Hepatocyte (in vitro differentiated cells): ENCODE data around the gene LGALS8.

Experiments used
- CTCF ChIP-seq: fragments of 200-600 bp; sonication (generic); IDR thresholded peaks from 2 replicates; pipeline ENCODE4 v1.5.1; 2016; ENCODE audit warnings: antibody characterized with exemption, mild to moderate bottlenecking; ENCODE audit not compliant: poor library complexity
- EZH2 ChIP-seq: fragments of 200-600 bp; sonication (generic); IDR thresholded peaks from 2 replicates; pipeline ENCODE4 v1.6.1; 2016; ENCODE audit warnings: antibody characterized with exemption, mild to moderate bottlenecking, borderline replicate concordance
- EZH2phosphoT487 ChIP-seq: fragments of 200-600 bp; sonication (generic); IDR thresholded peaks from one replicate; pipeline ENCODE4 v1.6.1; 2018; ENCODE audit warnings: antibody characterized with exemption, mild to moderate bottlenecking, low read depth, moderate library complexity; ENCODE audit not compliant: unreplicated experiment, severe bottlenecking

- TF ChIP-seq CTCF (no peak), EZH2 (no peak), EZH2phosphoT487 (no peak)
Measured at GRCh38 chr1:236558081-236558480, 34.3 kb downstream of the LGALS8 start.
